Measurements from ENCODE around the gene MXRA5.

DNA sequence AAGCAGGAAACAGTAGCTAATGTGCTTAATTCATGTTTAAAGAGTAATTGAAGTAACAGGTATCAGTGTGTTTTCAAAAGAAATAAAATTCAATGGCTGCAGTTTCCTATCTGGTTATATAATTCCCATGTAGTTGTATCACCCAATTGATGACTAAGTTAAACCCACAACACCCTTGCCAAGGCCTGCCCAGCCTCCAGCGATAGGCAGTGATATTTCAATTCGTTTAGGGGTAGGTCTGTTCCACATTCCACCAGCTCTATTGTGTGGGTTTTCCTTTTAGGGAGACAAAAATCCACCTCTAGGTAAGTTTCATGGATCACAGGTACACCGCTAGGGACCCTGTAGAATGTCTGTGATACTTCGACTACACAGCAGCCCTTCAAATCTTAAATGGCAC, 24.7 kb upstream of the MXRA5 start:
- TF ChIP-seq, protein P1, sequence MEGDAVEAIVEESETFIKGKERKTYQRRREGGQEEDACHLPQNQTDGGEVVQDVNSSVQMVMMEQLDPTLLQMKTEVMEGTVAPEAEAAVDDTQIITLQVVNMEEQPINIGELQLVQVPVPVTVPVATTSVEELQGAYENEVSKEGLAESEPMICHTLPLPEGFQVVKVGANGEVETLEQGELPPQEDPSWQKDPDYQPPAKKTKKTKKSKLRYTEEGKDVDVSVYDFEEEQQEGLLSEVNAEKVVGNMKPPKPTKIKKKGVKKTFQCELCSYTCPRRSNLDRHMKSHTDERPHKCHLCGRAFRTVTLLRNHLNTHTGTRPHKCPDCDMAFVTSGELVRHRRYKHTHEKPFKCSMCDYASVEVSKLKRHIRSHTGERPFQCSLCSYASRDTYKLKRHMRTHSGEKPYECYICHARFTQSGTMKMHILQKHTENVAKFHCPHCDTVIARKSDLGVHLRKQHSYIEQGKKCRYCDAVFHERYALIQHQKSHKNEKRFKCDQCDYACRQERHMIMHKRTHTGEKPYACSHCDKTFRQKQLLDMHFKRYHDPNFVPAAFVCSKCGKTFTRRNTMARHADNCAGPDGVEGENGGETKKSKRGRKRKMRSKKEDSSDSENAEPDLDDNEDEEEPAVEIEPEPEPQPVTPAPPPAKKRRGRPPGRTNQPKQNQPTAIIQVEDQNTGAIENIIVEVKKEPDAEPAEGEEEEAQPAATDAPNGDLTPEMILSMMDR (conservative IDR thresholded peaks at IDR 0.05 in 1 of 2, IDR thresholded peaks at IDR 0.05 in 1 of 2; ENCODE audit: extremely low read depth in 1 of 2, insufficient read depth in 1 of 2, low read depth in 1 of 2, low read length in 2 of 2): no peak
- no peak for TF ChIP-seq EZH2 (IDR thresholded peaks at IDR 0.05; ENCODE audit: borderline replicate concordance, low read length)

Data from mammary epithelial cell (primary cell).